ENCODE results near the gene SPECC1.

The SPECC1 gene

GRCh38 chr17:20122254-20122879 lies 113.2 kb downstream of the SPECC1 start:
- Histone ChIP-seq H3K9me3 (ENCODE audit: insufficient read depth, low read length) (no peaks in the 10 kb centered on the region), H3K9ac (ENCODE audit: insufficient read length, low read depth) (no peak overlapping the region), H3K27me3 (ENCODE audit: insufficient read depth, insufficient read length) (no peaks in the 10 kb centered on the region), H3K4me3 (ENCODE audit: insufficient read length, low read depth) (no peak overlapping the region), H3K4me1 (ENCODE audit: insufficient read depth, insufficient read length) (no peaks in the 10 kb centered on the region), H3K36me3 (ENCODE audit: insufficient read depth, insufficient read length, low read length) (no peaks in the 10 kb centered on the region)
- no peak for DNase-seq (ENCODE audit: low read depth, low spot score)
- TF ChIP-seq SUZ12 (IDR thresholded peaks at IDR 0.05; ENCODE audit: extremely low read depth, insufficient read depth, insufficient read length), result no peak
- no peak for TF ChIP-seq YY1 (IDR thresholded peaks at IDR 0.05; ENCODE audit: insufficient read depth, insufficient read length)
- TF ChIP-seq ZNF274 (IDR thresholded peaks at IDR 0.05; ENCODE audit: low read depth, low read length), result no peak

- no peaks in the 10 kb centered on the region for H3K36me3 ChIP-seq (ENCODE audit: insufficient read depth, insufficient read length, low read length)
- no peaks in the 10 kb centered on the region for H3K9me3 ChIP-seq (ENCODE audit: insufficient read depth, low read length)
- DNase-seq (ENCODE audit: low read depth, low spot score), result no peak
- no peak overlapping the region for H3K4me3 ChIP-seq (ENCODE audit: insufficient read length, low read depth)
- no peaks in the 10 kb centered on the region for H3K27me3 ChIP-seq (ENCODE audit: insufficient read depth, insufficient read length)
- TF ChIP-seq ZNF274 (IDR thresholded peaks at IDR 0.05; ENCODE audit: low read depth, low read length), result no peak
- no peak for TF ChIP-seq SUZ12 (IDR thresholded peaks at IDR 0.05; ENCODE audit: extremely low read depth, insufficient read depth, insufficient read length)
- no peak for TF ChIP-seq YY1 (IDR thresholded peaks at IDR 0.05; ENCODE audit: insufficient read depth, insufficient read length)
- H3K9ac ChIP-seq (ENCODE audit: insufficient read length, low read depth), result no peak overlapping the region
- no peaks in the 10 kb centered on the region for H3K4me1 ChIP-seq (ENCODE audit: insufficient read depth, insufficient read length)
These were observed 114.0 kb downstream of the SPECC1 start for GRCh38 chr17:20123209-20123608.

DNA sequence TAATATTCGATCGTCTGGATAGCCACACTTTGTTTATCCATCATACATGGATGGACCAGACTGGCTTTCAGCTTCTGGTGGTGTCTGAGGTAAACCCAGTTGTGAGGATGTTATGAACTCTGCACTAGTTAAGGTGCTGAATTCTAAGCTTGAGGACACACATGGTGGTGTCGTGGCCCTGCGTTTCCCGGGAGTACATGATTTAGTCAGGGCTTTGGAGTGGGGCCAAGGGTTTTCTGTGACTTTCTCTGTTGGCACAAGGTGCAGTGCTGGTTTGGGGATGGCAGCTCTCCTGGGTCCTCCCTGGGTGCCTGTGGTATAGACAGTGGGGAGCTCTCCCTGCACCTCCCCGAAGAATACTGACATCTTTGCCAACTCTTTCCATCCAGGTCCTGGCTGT lies 116.6 kb downstream of the SPECC1 start:
- no peak overlapping the region for H3K4me3 ChIP-seq (ENCODE audit: insufficient read length, low read depth)
- H3K36me3 ChIP-seq (ENCODE audit: insufficient read depth, insufficient read length, low read length), result no peaks in the 10 kb centered on the region

GRCh38 chr17:20127360-20128035 lies 118.3 kb downstream of the SPECC1 start:
- Histone ChIP-seq H3K4me1 (ENCODE audit: insufficient read depth, insufficient read length) (no peaks in the 10 kb centered on the region), H3K4me3 (ENCODE audit: insufficient read length, low read depth) (no peak overlapping the region), H3K9ac (ENCODE audit: insufficient read length, low read depth) (no peak overlapping the region), H3K36me3 (ENCODE audit: insufficient read depth, insufficient read length, low read length) (no peaks in the 10 kb centered on the region), H3K9me3 (ENCODE audit: insufficient read depth, low read length) (no peaks in the 10 kb centered on the region), H3K27me3 (ENCODE audit: insufficient read depth, insufficient read length) (no peaks in the 10 kb centered on the region)
- DNase-seq (ENCODE audit: low read depth, low spot score), result no peak
- TF ChIP-seq SUZ12 (IDR thresholded peaks at IDR 0.05; ENCODE audit: extremely low read depth, insufficient read depth, insufficient read length), result no peak
- no peak for TF ChIP-seq YY1 (IDR thresholded peaks at IDR 0.05; ENCODE audit: insufficient read depth, insufficient read length)
- no peak for TF ChIP-seq ZNF274 (IDR thresholded peaks at IDR 0.05; ENCODE audit: low read depth, low read length)

More for the DNA sequence above, 116.6 kb downstream of the SPECC1 start:
- no peak for DNase-seq (ENCODE audit: low read depth, low spot score)
- H3K9me3 ChIP-seq (ENCODE audit: insufficient read depth, low read length), result no peaks in the 10 kb centered on the region
- no peak overlapping the region for H3K9ac ChIP-seq (ENCODE audit: insufficient read length, low read depth)
- TF ChIP-seq ZNF274 (IDR thresholded peaks at IDR 0.05; ENCODE audit: low read depth, low read length) (no peak), YY1 (IDR thresholded peaks at IDR 0.05; ENCODE audit: insufficient read depth, insufficient read length) (no peak), SUZ12 (IDR thresholded peaks at IDR 0.05; ENCODE audit: extremely low read depth, insufficient read depth, insufficient read length) (no peak)
- H3K27me3 ChIP-seq (ENCODE audit: insufficient read depth, insufficient read length), result no peaks in the 10 kb centered on the region
- no peaks in the 10 kb centered on the region for H3K4me1 ChIP-seq (ENCODE audit: insufficient read depth, insufficient read length)

DNA sequence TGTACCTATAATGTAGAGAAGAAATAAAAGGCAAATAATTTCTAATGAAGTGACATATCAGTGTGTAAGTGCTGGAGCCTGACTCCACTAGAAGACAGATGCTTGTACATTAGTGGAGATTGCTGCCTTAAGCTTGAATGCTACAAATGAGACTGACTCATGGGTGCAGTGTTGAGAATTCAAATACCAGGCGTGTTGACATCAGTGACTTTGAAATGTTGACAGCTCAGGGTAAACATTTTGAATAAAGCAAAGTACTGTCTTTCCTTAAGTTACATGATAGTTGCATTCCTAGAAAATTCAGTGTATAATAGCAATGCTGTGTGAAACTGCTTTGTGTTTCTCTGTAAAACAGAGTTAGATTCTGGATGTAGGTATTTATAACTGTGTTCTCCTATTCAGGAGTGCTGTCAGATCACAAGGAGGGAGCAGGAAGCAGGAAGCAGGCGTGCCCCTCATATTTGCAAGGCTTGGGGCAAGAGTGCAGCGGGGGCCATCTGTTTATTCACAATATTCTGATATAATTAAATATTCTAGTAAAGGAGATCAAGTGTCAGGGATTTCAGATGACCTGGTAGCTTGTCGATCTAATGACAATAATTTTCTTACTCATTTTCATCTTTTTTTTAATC lies 119.0 kb downstream of the SPECC1 start:
- Histone ChIP-seq H3K27me3 (ENCODE audit: insufficient read depth, insufficient read length) (no peaks in the 10 kb centered on the region), H3K36me3 (ENCODE audit: insufficient read depth, insufficient read length, low read length) (no peaks in the 10 kb centered on the region), H3K4me3 (ENCODE audit: insufficient read length, low read depth) (no peak overlapping the region), H3K9me3 (ENCODE audit: insufficient read depth, low read length) (no peaks in the 10 kb centered on the region), H3K4me1 (ENCODE audit: insufficient read depth, insufficient read length) (no peaks in the 10 kb centered on the region), H3K9ac (ENCODE audit: insufficient read length, low read depth) (no peak overlapping the region)
- no peak for TF ChIP-seq SUZ12 (IDR thresholded peaks at IDR 0.05; ENCODE audit: extremely low read depth, insufficient read depth, insufficient read length)
- DNase-seq (ENCODE audit: low read depth, low spot score), result no peak

- DNase-seq (ENCODE audit: low read depth, low spot score), result no peak
- TF ChIP-seq SUZ12 (IDR thresholded peaks at IDR 0.05; ENCODE audit: extremely low read depth, insufficient read depth, insufficient read length) (no peak), ZNF274 (IDR thresholded peaks at IDR 0.05; ENCODE audit: low read depth, low read length) (no peak), YY1 (IDR thresholded peaks at IDR 0.05; ENCODE audit: insufficient read depth, insufficient read length) (no peak)
- Histone ChIP-seq H3K36me3 (ENCODE audit: insufficient read depth, insufficient read length, low read length) (no peaks in the 10 kb centered on the region), H3K9me3 (ENCODE audit: insufficient read depth, low read length) (no peaks in the 10 kb centered on the region), H3K9ac (ENCODE audit: insufficient read length, low read depth) (no peak overlapping the region), H3K27me3 (ENCODE audit: insufficient read depth, insufficient read length) (no peaks in the 10 kb centered on the region), H3K4me1 (ENCODE audit: insufficient read depth, insufficient read length) (no peaks in the 10 kb centered on the region), H3K4me3 (ENCODE audit: insufficient read length, low read depth) (no peak overlapping the region)
These were observed 124.4 kb downstream of the SPECC1 start for GRCh38 chr17:20133517-20133916.

- H3K4me1 ChIP-seq (ENCODE audit: insufficient read depth, insufficient read length), result no peaks in the 10 kb centered on the region
- no peaks in the 10 kb centered on the region for H3K36me3 ChIP-seq (ENCODE audit: insufficient read depth, insufficient read length, low read length)
These were observed 132.2 kb downstream of the SPECC1 start for GRCh38 chr17:20141198-20141972.

More at GRCh38 chr17:20141198-20141972, 132.2 kb downstream of the SPECC1 start:
- H3K9ac ChIP-seq (ENCODE audit: insufficient read length, low read depth), result no peak overlapping the region
- TF ChIP-seq SUZ12 (IDR thresholded peaks at IDR 0.05; ENCODE audit: extremely low read depth, insufficient read depth, insufficient read length) (no peak), ZNF274 (IDR thresholded peaks at IDR 0.05; ENCODE audit: low read depth, low read length) (no peak), YY1 (IDR thresholded peaks at IDR 0.05; ENCODE audit: insufficient read depth, insufficient read length) (no peak)
- no peak for DNase-seq (ENCODE audit: low read depth, low spot score)
- no peak overlapping the region for H3K4me3 ChIP-seq (ENCODE audit: insufficient read length, low read depth)
- no peaks in the 10 kb centered on the region for H3K9me3 ChIP-seq (ENCODE audit: insufficient read depth, low read length)
- H3K27me3 ChIP-seq (ENCODE audit: insufficient read depth, insufficient read length), result no peaks in the 10 kb centered on the region

Data from NT2/D1 (cell line).